GM12872 (cell line): Measurements from ENCODE around the gene CTNND2.

Experiments
- CTCF ChIP-seq: IDR thresholded peaks from 3 replicates; pipeline ENCODE4 v1.5.1; 2011; ENCODE audit warnings: low read depth, mild to moderate bottlenecking, low read length, moderate library complexity; ENCODE audit not compliant: insufficient read depth

Gene CTNND2

GRCh38 chr5:10932426-10932825 is 971.8 kb downstream of the CTNND2 start:
- TF ChIP-seq CTCF = no peak

GRCh38 chr5:10927608-10928007 is 976.6 kb downstream of the CTNND2 start:
- TF ChIP-seq CTCF = no peak

GRCh38 chr5:10923310-10923709 is 980.9 kb downstream of the CTNND2 start:
- TF ChIP-seq CTCF = no peak
